ENCODE measurements around the gene ZNF101. TPM values are rescaled to one million over a fixed set of nuclear protein-coding genes. Genes with fewer than 3 reads are reported as not detected.

The ZNF101 gene
- total RNA-seq, 1 experiment from 2014 or later: 15.6 TPM

Other genes starting within 250 kb of the ZNF101 start
- 1.8 TPM for gene TSSK6, start 153.3 kb upstream of the ZNF101 start, total RNA-seq (2021; ENCODE audit: unreplicated experiment)
- 287 TPM for gene NDUFA13, start 152.6 kb upstream of the ZNF101 start, total RNA-seq (2021; ENCODE audit: unreplicated experiment)
- gene YJEFN3, start 139.9 kb upstream of the ZNF101 start, total RNA-seq (2021; ENCODE audit: unreplicated experiment): 6.1 TPM
- 0.46 TPM for gene CILP2, start 130.6 kb upstream of the ZNF101 start, total RNA-seq (2021; ENCODE audit: unreplicated experiment)
- 8.3 TPM for gene PBX4, start 50.2 kb upstream of the ZNF101 start, total RNA-seq (2021; ENCODE audit: unreplicated experiment)
- gene LPAR2, start 40.6 kb upstream of the ZNF101 start, total RNA-seq (2021; ENCODE audit: unreplicated experiment): 16.0 TPM
- gene GMIP, start 25.2 kb upstream of the ZNF101 start, total RNA-seq (2021; ENCODE audit: unreplicated experiment): 18.1 TPM
- 62.3 TPM for gene ATP13A1, start 5.2 kb upstream of the ZNF101 start, total RNA-seq (2021; ENCODE audit: unreplicated experiment)
- gene ZNF14, start 64.3 kb downstream of the ZNF101 start, total RNA-seq (2021; ENCODE audit: unreplicated experiment): 5.6 TPM
- gene ZNF506, start 152.9 kb downstream of the ZNF101 start, total RNA-seq (2021; ENCODE audit: unreplicated experiment): 11.4 TPM
- gene ZNF253, start 197.0 kb downstream of the ZNF101 start, total RNA-seq (2021; ENCODE audit: unreplicated experiment): 8.9 TPM
- 8.9 TPM for gene ZNF93, start 232.1 kb downstream of the ZNF101 start, total RNA-seq (2021; ENCODE audit: unreplicated experiment)